ENCODE results near the gene TEX261.

- TF ChIP-seq CTCF (conservative IDR thresholded peaks at IDR 0.05; ENCODE audit: low read length) = peak; percentile 68
- TF ChIP-seq EZH2phosphoT487 (IDR thresholded peaks at IDR 0.05; ENCODE audit: borderline replicate concordance, low read depth, low read length) = no peak
Measured at GRCh38 chr2:70959851-70960832, 34.5 kb downstream of the TEX261 start.

Measured in OCI-LY7 (cell line).